Epidermal melanocyte (primary cell): ENCODE measurements around the gene MST1R.

ENCODE experiments used
- DNase-seq: peaks from one replicate; pipeline ENCODE4 v3.0.0; 2011; ENCODE audit warnings: low spot score; ENCODE audit not compliant: insufficient read length

Gene MST1R

DNA sequence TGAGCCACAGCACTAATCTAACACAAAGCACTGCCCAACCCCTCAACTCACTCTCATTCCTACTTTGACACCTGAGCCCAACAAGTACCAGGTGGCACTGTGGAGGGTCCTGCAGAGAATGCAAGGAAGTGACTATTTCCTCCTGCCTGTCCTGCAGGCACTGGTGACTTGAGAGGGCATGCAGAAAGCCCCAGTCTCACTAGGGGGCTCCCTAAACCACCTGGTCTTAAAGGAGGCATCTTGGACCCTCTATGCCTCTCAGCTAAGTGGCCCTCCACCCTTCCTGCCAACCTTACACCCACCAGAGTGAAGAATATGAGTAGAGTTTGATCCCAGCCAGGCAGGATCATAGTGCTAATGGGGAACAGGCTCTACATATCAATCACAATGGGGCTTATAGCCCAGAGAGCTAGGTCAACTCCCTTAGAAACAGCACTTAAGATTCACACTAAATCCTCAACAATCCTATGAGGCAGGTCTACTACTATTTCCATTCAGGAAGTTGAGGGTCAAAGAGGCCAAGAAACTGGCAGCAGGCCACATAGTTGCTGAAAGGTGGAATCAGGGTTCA lies 62.5 kb downstream of the MST1R start:
- DNase-seq: no peak

DNA sequence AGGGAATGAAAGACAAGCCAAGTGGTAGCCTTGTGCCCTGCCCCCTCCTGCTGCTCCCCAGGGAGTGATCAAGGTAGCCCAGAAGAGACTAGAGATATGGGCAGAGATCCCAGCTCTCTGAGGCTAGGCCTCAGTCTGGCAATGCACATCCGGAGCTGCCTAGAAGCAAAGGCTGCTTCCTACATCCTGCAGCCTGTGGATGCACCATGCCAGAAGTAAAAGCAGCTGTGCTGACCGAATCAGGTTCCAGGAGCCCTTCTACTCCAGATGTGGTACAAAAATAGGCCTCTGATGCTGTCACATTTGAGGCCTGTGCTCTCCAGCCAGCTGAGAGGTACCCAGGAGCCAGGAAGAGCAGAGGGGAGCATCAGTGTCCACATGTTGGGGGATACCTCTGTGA lies 63.3 kb downstream of the MST1R start:
- no peak for DNase-seq

DNA sequence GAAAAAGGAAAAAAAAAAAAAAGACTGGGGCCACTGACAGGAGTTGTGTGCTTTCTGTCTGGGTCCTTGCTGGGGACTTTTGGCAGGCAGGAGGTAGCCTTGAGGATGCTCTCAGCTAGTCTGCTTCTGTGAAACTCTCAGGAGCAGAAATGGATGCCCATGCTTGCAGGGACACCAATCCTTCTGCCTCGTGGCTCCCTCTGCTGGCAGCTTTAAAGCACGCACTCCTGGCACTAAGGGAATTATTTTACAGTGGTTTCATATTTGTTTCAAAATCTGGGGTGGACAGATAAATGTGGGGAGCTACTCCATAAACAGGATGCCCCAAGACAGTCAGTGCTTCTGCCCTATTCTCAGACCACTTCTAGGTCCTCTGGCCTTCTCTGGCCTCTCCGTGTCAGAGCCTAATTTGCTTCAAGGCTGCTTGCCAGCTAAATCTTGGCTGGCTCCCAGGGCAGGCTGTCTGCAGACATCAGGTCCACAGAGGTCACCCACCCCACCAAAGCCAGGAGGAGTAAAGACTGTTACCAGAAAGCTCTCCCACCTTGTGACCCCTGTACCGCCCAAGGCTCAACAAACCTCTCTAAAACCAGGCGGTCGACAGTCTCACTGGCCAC lies 64.4 kb downstream of the MST1R start:
- DNase-seq: peak; percentile 46
